ENCODE data around the gene NPY4R2.
"Not testable (repeated sequence)": the region's sequence is repeated elsewhere in the genome, so short reads cannot be mapped to it uniquely, and the experiment has no call there.

- not testable (repeated sequence) for TF ChIP-seq CTCF (IDR thresholded peaks at IDR 0.05); ZNF121 (CRISPR knock-in tag; IDR thresholded peaks at IDR 0.05); CREB1 (CRISPR knock-in tag; IDR thresholded peaks at IDR 0.05); ZSCAN18 (CRISPR knock-in tag; IDR thresholded peaks at IDR 0.05); FOXK1 (CRISPR knock-in tag; IDR thresholded peaks at IDR 0.05); ETV6 (CRISPR knock-in tag; IDR thresholded peaks at IDR 0.05); MXD4 (CRISPR knock-in tag; IDR thresholded peaks at IDR 0.05; ENCODE audit: borderline replicate concordance); ATF2 (CRISPR knock-in tag; IDR thresholded peaks at IDR 0.05; ENCODE audit: borderline replicate concordance, low read depth); AFF4 (CRISPR knock-in tag; IDR thresholded peaks at IDR 0.05; ENCODE audit: borderline replicate concordance)
These were observed 2.1 kb downstream of the NPY4R2 start for GRCh38 chr10:47920610-47921009.

Data from WTC11 (cell line).